Muscle of back (tissue), 11 donors: ENCODE measurements around the gene VSTM2L. TPM values are rescaled to one million over a fixed set of nuclear protein-coding genes. Genes with fewer than 3 reads are reported as not detected.

Experiments
- DNase-seq, 3 donors: peaks; one replicate each; pipeline versions ENCODE4 v3.0.0 to v3.0.0-alpha.2; 2013
- polyA plus RNA-seq, 10 donors: library from polyadenylated mRNA; unstranded; fragments of 120-200 nt; gene quantifications; one replicate each; pipeline ENCODE4 v1.2.1, GENCODE V29; 2013; ENCODE audit not compliant: insufficient read length in 10 of 10

VSTM2L gene
- polyA plus RNA-seq, 10 donors: 0.80 to 3.9 (median 2.1) TPM

- peak in 1 of 3 donors; percentile 30 for DNase-seq
These were observed 32.5 kb downstream of the VSTM2L start for GRCh38 chr20:37935435-37935834.

DNA sequence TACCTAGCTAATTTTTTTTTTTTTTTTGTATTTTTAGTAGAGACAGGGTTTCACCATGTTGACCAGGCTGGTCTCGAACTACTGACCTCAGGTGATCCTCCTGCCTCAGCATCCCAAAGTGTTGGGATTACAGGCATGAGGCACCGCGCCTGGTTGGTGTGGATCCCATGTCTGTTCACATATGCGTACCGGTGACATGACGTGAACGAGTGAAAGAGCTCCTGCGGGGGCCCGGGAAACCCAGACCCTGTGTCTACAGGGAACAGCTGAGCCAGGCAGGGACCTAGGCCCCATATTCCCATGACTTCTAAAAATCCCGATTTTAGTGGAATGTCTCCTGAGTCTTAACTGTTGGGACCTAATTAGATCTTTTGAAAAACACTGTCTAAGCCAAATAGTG, 33.1 kb downstream of the VSTM2L start:
- DNase-seq: no peak

- no peak for DNase-seq
These were observed 33.5 kb downstream of the VSTM2L start for GRCh38 chr20:37936451-37936850.

DNA sequence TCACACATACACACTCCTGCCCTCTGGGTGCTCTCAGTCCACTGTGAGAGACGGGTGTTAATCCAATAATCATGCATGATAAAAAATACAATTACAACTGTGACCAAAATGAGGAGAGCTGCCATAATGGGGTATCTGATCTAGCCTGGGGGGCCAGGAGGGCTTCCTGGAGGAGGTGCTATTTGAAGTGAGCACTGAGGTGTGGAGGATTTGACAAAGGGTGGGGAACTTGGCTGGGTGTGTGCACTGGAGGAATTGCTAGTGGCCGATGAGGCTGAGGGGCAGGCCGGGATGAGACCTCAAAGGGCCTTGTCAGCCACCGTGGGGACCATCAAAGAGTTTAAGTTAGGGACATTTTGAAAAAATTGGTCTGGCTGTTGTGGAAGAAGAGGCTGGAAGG, 34.8 kb downstream of the VSTM2L start:
- no peak for DNase-seq

GRCh38 chr20:37938181-37938750, 35.3 kb downstream of the VSTM2L start:
- DNase-seq: no peak

DNA sequence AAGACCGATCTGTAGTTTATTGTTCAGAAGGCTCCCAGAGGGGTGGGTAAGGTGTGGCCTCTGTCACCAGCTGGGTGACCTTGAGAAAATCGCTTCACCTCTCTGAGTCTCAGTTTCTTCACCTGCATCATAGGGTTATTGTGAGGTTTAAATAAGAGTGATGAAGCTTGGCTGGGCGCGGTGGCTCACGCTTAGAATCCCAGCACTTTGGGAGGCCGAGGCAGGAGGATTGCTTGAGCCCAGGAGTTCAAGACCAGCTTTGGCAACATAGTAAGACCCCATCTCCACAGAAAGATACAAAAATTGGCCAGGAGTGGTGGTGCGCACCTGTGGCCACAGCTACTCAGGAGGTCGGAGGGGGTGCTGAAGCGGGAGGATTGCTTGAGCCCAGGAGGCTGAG, 36.0 kb downstream of the VSTM2L start:
- no peak for DNase-seq

DNA sequence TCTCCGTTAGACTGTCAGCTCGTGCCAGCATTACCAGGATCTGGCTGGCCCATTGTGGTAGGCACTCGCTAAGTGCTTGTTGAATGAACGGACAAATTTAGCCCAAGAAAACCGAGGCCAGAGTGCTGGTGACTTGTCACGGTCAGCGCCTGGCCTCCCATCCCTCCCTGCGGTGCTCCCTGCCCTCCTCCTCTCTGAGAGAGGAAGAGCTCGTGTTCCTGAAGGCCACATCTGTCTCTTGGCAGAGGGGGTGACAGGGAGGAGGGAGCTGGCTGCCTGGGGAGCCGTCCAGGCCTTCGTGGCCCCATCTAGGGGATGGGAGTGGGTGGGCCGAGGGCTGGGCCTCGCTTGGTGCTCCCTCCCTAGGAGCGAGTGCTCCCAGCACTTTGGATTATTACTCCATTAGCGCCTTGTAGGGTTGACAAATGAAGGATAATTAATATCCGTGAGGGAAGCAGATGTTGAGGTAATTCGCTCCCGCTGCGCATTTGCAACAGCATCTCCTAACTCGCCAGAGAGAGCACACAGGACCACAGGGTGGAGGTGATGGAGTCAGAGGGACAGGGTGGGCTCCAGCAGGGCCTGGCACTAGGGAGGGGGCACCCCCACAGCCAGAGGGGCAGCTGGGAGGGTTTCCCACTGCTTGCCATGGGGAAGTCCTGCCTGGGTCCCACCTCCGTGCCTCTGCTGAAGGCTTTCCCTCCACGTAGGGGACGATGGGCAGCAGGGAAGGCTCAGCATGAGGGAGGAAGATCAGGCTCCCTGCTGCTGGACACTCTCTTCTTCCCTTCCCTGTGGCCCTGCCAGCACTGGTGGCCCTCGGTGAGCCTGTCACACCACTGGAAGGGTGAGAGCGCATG, 37.0 kb downstream of the VSTM2L start:
- DNase-seq: no peak

DNA sequence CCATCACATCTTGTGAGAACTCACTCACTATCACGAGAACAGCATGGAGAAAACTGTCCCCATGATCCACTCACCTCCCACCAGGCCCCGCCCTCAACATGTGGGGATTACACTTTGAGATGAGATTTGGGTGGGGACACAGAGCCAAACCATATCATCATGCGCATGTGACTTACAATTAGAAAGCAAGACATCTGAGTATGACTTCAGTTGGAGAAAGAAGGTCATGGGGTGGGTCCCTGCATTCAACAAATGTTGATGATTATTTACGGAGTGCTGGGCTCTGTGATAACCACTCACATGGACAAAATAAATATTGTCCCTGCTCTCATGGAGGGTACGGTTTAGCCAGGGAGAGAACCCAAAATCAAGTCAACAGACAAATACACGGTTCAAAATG, 37.9 kb downstream of the VSTM2L start:
- DNase-seq: no peak

- DNase-seq: no peak
These were observed 38.4 kb downstream of the VSTM2L start for GRCh38 chr20:37941332-37941731.

GRCh38 chr20:37941992-37942391, 39.1 kb downstream of the VSTM2L start:
- DNase-seq: no peak

DNA sequence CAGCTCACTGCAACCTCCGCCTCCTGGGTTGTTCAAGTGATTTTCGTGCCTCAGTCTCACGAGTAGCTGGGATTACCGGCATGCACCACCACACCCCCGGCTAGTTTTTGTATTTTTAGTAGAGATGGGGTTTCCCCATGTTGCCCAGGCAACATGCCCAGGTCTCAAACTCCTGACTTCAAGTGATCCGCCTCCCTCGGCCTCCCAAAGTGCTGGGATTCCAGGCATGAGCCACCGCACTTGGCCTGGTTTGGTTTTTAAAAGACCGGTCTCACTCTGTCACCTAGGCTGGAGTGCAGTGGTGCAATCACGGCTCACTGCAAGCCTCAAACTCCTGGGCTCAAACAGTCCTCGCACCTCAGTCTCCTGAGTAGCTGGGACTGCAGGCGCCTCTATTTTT, 40.1 kb downstream of the VSTM2L start:
- DNase-seq: no peak

- DNase-seq: no peak
These were observed 40.9 kb downstream of the VSTM2L start for GRCh38 chr20:37943501-37944455.

- DNase-seq: no peak
These were observed 41.6 kb downstream of the VSTM2L start for GRCh38 chr20:37944456-37944981.

DNA sequence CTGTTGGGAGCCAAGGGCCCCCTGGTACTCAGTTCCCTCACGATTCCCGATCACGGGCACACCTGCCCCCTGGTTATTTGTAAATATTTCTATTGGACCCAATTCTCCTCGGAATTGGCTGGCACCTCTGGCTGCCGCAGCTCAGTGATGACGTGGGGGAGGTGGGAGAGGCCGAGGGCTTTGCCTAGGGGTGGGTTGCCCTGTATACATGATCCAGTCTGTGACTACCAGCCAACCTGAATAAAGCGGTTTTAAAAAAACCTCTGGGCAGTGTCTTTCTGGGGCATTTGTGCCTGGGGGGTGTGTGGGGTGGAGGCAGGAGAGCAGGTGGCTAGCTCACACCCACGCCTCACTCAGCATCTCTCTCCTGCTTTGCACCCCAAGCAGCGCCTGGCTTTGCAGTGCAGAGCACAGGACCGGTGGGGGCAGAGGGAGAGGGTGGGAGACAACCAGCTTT, 42.2 kb downstream of the VSTM2L start:
- no peak for DNase-seq

DNA sequence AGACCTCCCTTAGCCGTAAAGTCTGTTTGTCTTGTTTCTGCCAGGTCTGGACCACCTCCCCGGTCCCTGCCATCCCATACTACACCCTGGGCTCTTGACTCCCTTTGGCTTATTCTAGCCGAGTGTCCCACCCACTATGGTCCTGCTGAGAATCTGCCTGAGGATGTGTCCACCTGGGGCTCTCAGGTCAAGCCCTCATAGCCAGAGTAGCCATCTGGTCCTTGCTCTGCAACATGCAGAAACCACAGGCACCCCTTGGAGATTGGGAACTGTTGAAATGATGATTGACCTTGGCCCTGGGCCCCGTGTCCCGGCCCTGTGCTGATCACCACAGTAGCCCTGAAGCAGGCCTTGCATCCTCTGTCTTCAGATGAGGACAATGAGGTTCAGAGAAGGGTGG, 44.0 kb downstream of the VSTM2L start:
- no peak for DNase-seq

DNA sequence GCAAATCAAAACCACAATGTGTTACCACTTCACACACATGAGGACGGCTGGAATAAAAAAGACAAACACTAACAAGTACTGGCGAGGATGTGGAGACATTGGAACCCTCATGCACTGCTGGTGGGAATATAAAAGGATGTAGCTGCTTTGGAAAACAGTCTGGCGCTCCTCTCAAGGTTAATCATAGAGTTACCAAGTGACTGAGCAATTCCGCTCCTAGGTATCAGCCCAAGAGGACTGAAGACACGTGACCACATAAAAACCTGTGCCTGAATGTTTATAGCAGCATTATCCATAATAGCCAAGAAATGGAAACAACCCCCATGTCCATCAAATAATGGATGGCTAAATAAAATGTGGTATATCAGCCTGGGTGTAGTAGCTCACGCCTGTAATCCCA, 45.0 kb downstream of the VSTM2L start:
- DNase-seq: no peak

GRCh38 chr20:37948956-37949355, 46.0 kb downstream of the VSTM2L start:
- no peak for DNase-seq

DNA sequence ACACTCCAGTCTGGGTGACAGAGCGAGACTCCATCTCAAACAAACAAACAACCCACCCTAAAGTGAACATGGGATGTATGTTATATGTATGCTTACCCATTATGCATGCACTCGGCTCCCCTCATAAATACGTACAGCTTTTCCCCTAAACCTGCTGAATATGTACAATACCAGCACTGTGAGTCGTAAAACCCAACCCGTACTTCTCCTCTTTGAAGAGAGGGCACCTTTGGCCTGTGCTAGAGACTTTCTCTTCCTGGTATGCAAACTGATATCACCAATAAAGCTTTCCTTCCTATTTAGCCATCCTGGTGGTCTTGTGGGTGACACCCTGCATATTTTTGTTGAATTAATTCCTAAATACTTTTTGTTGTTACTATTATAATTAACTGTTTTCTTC, 51.3 kb downstream of the VSTM2L start:
- no peak for DNase-seq

DNA sequence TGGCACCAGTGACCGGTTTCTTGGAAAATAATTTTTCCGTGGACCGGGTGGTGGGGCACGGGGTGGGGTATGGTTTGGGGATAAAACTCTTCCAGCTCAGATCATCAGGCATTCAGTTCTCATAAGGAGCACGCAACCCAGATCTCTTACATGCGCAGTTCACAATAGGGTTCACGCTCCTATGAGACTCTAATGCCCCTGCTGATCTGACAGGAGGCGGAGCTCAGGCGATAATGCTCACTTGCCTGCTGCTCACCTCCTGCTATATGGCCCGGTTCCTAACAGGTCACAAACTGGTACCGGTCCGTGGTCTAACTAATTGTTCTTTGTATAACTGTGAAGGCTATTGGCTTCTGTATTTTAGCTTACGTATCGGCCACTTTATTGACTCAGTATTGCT, 51.7 kb downstream of the VSTM2L start:
- no peak for DNase-seq

DNA sequence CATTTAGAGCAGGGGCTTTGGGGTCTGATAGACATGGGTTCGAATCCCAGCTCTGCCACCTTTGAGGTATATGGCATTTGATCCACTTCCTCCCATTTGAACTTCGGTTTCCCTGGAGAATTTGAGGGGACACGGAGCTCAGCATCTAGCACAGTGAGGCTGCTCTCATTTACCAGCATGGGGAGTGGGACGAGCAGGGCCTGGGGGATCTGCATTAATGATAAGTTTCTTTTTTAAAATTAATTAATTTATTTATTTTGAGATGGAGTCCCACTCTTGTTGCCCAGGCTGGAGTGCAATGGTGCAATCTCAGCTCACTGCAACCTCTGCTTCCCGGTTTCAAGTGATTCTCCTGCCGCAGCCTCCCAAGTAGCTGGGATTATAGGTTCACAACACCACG, 52.6 kb downstream of the VSTM2L start:
- no peak for DNase-seq

DNA sequence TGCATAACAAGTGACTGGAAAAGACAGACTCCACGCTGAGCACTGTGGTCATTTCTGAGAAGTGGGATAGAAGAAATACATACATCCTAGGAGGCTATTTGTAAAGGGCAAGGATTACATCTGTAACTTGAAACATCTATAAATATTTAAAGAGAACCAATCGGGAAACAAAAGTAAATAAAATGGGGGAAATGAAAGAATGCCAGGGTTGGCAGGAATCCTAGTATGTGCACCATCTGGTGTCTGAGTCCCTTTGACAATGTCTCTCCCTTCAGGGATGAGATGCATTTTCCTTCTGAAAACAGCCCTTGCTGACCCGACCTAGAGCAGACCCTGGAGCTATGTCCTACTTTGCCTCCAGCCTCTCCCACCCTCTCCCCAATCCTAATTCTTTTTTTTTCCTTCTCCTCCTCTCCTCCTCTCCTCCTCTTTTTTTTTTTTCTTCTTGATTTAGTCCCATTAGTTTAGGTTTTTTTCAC, 53.2 kb downstream of the VSTM2L start:
- no peak for DNase-seq
